Mucosa of descending colon (tissue), 3 donors: ENCODE results near the gene VWC2. TPM values are rescaled to one million over a fixed set of nuclear protein-coding genes. Genes with fewer than 3 reads are reported as not detected.

ENCODE experiments used
- ATAC-seq: fragments of 200-7000 bp; cut with Tn5 transposase; one replicate; pipeline ENCODE4 v1.9.1; 2020; ENCODE audit warnings: mild to moderate bottlenecking, moderate library complexity
- DNase-seq, 3 donors: peaks; one replicate each; pipeline ENCODE4 v3.0.0-alpha.2; 2020
- H3K36me3 ChIP-seq: fragments of 200-600 bp; one replicate; pipeline ENCODE4 v1.8.0; 2021; ENCODE audit warnings: low read depth, mild to moderate bottlenecking
- H3K4me1 ChIP-seq: fragments of 200-600 bp; one replicate; pipeline ENCODE4 v1.8.0; 2021; ENCODE audit warnings: low read depth, mild to moderate bottlenecking
- H3K4me3 ChIP-seq: fragments of 200-600 bp; one replicate; pipeline ENCODE4 v1.8.0; 2021; ENCODE audit warnings: mild to moderate bottlenecking
- H3K9me3 ChIP-seq: fragments of 200-600 bp; one replicate; pipeline ENCODE4 v1.8.0; 2021; ENCODE audit warnings: mild to moderate bottlenecking
- intact Hi-C, 2 donors: fragments of 100-400 bp; cut with DNase I in 1 of 2; cut with micrococcal nuclease in 1 of 2; formaldehyde crosslinking; loops; one replicate each; pipeline versions ENCODE4 v1.11.0 to v1.11.1; 2022; cut with DNase I, micrococcal nuclease
- long read RNA-seq, 2 donors: library from polyadenylated mRNA; unstranded; transcript quantifications; one replicate each; pipeline ENCODE4 v2.0.0, GENCODE V29; 2019 to 2021
- total RNA-seq, 3 donors: library from RNA; stranded (reverse); fragmentation: NEBNext Ultra II Directional in 2 of 3; extraction: Animal tissue kit (Norgen Biotek cat#: 25700) in 2 of 3; gene quantifications; one replicate each; pipeline versions ENCODE4 v1.2.1 to v1.2.4, GENCODE V29; 2021 to 2023
- TF ChIP-seq, protein P1 (sequence below): fragments of 200-600 bp; IDR thresholded peaks from one replicate; pipeline ENCODE4 v1.8.0; 2022; ENCODE audit warnings: antibody characterized with exemption, mild to moderate bottlenecking
- donor health status: DM: no; HTN: no; CAD: no; lungs with moderate emphysema.
- donor health status: DM: no; HTN: no; CAD: no.
- donor health status: DM: no; HTN: yes; CAD: no.

Gene VWC2
- total RNA-seq = under 1 TPM; 0.06 to 0.17 (median 0.14) TPM
- long read RNA-seq, donor 1, partial matches to known transcripts = 1 of 2 reads
- long read RNA-seq, donor 1, other reads (novel, unspliced or antisense) = 1 of 2 reads
- long read RNA-seq, donor 2 = 0 reads

- H3K36me3 ChIP-seq = no peaks in the 10 kb centered on the region
- intact Hi-C loops = no loop called here
- peak in 1 of 3 donors; percentile 39 for DNase-seq
- peak; percentile 36 for ATAC-seq
- no peak within 1 kb of the TSS for H3K4me3 ChIP-seq
- H3K9me3 ChIP-seq = no peaks in the 10 kb centered on the region
- peaks cover 27% of the 10 kb centered on the region for H3K4me1 ChIP-seq
- TF ChIP-seq, protein P1, sequence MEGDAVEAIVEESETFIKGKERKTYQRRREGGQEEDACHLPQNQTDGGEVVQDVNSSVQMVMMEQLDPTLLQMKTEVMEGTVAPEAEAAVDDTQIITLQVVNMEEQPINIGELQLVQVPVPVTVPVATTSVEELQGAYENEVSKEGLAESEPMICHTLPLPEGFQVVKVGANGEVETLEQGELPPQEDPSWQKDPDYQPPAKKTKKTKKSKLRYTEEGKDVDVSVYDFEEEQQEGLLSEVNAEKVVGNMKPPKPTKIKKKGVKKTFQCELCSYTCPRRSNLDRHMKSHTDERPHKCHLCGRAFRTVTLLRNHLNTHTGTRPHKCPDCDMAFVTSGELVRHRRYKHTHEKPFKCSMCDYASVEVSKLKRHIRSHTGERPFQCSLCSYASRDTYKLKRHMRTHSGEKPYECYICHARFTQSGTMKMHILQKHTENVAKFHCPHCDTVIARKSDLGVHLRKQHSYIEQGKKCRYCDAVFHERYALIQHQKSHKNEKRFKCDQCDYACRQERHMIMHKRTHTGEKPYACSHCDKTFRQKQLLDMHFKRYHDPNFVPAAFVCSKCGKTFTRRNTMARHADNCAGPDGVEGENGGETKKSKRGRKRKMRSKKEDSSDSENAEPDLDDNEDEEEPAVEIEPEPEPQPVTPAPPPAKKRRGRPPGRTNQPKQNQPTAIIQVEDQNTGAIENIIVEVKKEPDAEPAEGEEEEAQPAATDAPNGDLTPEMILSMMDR = no peak
Observed at GRCh38 chr7:49773218-49773935, at the start of gene VWC2. Gene VWC2 (plus strand): TSS chr7:49773638. CDS start chr7:49775436, 1,798 bp downstream.

DNA sequence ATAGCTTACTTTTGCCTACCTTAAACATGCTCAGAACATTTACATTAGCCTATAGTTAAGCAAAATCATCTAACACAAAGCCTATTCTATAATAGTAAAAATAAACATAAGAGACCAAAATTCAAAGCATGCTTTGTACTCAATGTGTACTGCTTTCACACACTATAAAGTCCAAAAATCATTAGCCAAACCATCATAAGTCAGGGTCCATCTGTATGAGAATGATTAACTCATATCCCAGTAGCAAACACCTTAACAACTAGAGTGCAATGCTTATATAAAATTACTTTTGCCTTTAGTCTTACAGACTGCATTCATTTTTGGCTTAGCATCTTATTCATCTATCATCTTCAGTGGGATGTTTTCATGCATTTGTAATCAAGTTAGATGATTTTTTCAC lies 49.4 kb upstream of the VWC2 start:
- no peaks in the 10 kb centered on the region for H3K9me3 ChIP-seq
- DNase-seq = no peak
- ATAC-seq = peak; percentile 79
- peaks cover 7% of the 10 kb centered on the region for H3K4me1 ChIP-seq
- intact Hi-C loops = no loop called here
- TF ChIP-seq, protein P1 = no peak
- H3K36me3 ChIP-seq = no peaks in the 10 kb centered on the region
- no peak overlapping the region for H3K4me3 ChIP-seq

GRCh38 chr7:49731836-49732235 lies 41.6 kb upstream of the VWC2 start:
- Histone ChIP-seq H3K36me3 (no peaks in the 10 kb centered on the region), H3K4me3 (no peak overlapping the region), H3K9me3 (no peaks in the 10 kb centered on the region), H3K4me1 (no peaks in the 10 kb centered on the region)
- ATAC-seq (no peak), DNase-seq (no peak)
- TF ChIP-seq, protein P1 = no peak
- intact Hi-C loops = no loop called here

DNA sequence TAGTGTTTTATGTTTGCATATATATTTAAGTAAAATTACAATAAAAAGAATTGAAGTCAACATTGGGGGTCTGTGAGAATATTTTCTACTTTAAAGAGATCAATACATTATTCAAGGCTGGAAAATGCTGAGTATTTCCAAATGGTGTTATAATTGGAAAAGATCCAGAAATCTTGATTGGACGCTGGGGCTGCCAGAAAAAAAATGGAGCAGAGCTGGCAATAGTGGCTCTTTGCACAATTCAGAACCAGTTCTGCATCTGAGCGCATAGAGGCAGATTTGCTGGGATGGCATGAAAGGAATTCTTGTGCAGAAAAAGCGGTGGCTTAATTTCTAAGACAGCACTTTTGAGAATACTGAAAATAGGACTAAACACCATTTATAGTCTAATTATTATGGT lies 10.8 kb upstream of the VWC2 start:
- TF ChIP-seq, protein P1 = no peak
- Histone ChIP-seq H3K9me3 (no peaks in the 10 kb centered on the region), H3K36me3 (no peaks in the 10 kb centered on the region), H3K4me1 (no peaks in the 10 kb centered on the region), H3K4me3 (no peak overlapping the region)
- intact Hi-C loops = no loop called here
- ATAC-seq (no peak), DNase-seq (no peak)

DNA sequence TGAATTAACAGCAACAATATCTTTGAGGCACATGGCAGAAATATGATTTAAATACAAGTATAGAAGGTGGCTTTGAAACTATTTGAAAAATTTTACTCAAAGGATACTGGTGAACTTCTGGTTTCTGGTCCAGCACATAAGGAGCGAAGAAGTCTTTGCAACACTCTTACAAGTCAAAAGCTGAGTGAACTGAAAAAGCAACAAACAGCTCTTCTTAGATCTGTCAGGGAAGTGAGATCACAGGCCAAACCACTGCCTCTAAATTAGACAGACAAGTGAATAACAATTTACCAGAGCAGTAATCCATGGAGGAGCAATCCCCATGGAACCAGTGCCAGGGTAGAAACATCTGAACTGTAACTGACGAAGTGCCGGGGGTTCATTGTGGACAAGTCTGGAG lies 9.6 kb upstream of the VWC2 start:
- H3K9me3 ChIP-seq = no peaks in the 10 kb centered on the region
- no peaks in the 10 kb centered on the region for H3K4me1 ChIP-seq
- TF ChIP-seq, protein P1 = no peak
- ATAC-seq (no peak), DNase-seq (no peak)
- no peak overlapping the region for H3K4me3 ChIP-seq
- H3K36me3 ChIP-seq = no peaks in the 10 kb centered on the region
- intact Hi-C loops = no loop called here
